Parathyroid adenoma (tissue), 2 donors: ENCODE data around the gene SIAH1.

Experiments
- H2AFZ ChIP-seq: fragments of 300-600 bp; sonication (generic); one replicate; pipeline ENCODE4 v1.7.0; 2017; ENCODE audit warnings: antibody characterized with exemption, mild to moderate bottlenecking
- H3K27ac ChIP-seq: fragments of 300-600 bp; sonication (generic); one replicate; pipeline ENCODE4 v1.7.0; 2017
- H3K27me3 ChIP-seq: fragments of 300-600 bp; sonication (generic); one replicate; pipeline ENCODE4 v1.7.0; 2017; ENCODE audit warnings: low read length; ENCODE audit not compliant: control insufficient read depth, insufficient read depth
- H3K36me3 ChIP-seq: fragments of 300-600 bp; sonication (generic); one replicate; pipeline ENCODE4 v1.7.0; 2017; ENCODE audit warnings: low read length; ENCODE audit not compliant: control insufficient read depth, insufficient read depth
- H3K4me1 ChIP-seq: fragments of 300-600 bp; sonication (generic); one replicate; pipeline ENCODE4 v1.7.0; 2017; ENCODE audit warnings: control low read depth
- H3K4me2 ChIP-seq: fragments of 300-600 bp; sonication (generic); one replicate; pipeline ENCODE4 v1.7.0; 2017; ENCODE audit warnings: low read length
- H3K4me3 ChIP-seq: fragments of 300-600 bp; sonication (generic); one replicate; pipeline ENCODE4 v1.7.0; 2017; ENCODE audit warnings: low read depth, low read length
- H3K79me2 ChIP-seq: fragments of 300-600 bp; sonication (generic); one replicate; pipeline ENCODE4 v1.7.0; 2017; ENCODE audit warnings: control low read depth
- H3K9ac ChIP-seq: fragments of 300-600 bp; sonication (generic); one replicate; pipeline ENCODE4 v1.7.0; 2017; ENCODE audit warnings: mild to moderate bottlenecking
- H3K9me3 ChIP-seq: fragments of 300-600 bp; sonication (generic); one replicate; pipeline ENCODE4 v1.7.0; 2017; ENCODE audit warnings: low read length; ENCODE audit not compliant: control insufficient read depth
- TF ChIP-seq, protein P1 (sequence below): fragments of 300-600 bp; sonication (generic); IDR thresholded peaks from one replicate; pipeline ENCODE4 v1.7.0; 2017; ENCODE audit warnings: antibody characterized with exemption, mild to moderate bottlenecking
- donor health status: primary hyperparathyroidism.

Gene SIAH1

DNA sequence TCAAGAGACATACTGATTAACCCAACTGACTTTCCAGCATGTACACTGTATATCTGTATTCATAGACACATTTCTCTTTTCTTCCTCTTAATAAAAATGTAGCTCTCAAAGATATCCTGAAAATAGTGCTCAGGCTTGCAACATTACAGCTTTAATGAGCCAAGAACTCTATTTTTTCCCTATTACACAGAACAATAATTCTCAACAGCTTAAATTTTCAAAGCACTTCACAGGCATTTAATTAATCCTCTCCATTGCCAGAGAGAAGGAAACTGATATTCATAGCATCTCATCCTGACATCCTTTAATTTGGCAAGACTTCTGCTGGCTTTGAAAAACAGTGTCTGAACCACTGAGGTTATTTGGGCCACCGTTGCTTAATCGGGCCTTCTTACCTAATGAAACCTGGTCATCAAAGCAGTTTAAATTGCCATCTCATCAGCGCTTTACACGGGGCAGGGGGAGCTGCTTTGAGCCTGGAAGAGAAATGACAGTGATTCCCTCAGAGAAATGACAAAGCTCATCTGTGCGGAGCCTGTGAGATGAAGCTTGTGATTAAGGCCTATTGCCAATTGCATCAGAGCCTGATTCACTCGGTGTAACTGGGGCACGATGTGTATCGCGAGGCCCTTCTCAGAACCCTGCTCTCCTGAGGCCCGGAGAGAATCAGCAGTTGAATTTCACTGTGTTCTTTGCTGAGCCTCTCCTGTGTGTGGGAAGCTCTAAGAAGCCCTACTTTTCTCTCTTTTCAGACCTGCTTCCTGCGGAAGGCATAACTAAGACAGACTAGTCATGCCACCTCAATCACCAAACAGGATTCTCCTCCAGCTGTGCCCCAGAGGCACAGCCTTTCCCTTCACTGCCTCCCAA is 8.5 kb upstream of the SIAH1 start:
- TF ChIP-seq, protein P1, sequence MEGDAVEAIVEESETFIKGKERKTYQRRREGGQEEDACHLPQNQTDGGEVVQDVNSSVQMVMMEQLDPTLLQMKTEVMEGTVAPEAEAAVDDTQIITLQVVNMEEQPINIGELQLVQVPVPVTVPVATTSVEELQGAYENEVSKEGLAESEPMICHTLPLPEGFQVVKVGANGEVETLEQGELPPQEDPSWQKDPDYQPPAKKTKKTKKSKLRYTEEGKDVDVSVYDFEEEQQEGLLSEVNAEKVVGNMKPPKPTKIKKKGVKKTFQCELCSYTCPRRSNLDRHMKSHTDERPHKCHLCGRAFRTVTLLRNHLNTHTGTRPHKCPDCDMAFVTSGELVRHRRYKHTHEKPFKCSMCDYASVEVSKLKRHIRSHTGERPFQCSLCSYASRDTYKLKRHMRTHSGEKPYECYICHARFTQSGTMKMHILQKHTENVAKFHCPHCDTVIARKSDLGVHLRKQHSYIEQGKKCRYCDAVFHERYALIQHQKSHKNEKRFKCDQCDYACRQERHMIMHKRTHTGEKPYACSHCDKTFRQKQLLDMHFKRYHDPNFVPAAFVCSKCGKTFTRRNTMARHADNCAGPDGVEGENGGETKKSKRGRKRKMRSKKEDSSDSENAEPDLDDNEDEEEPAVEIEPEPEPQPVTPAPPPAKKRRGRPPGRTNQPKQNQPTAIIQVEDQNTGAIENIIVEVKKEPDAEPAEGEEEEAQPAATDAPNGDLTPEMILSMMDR: no peak
- Histone ChIP-seq H3K27me3 (no peaks in the 10 kb centered on the region), H3K4me3 (no peak overlapping the region), H3K9me3 (no peaks in the 10 kb centered on the region), H3K4me2 (no peak overlapping the region), H3K4me1 (peaks cover 9% of the 10 kb centered on the region), H3K27ac (no peak overlapping the region), H2AFZ (peak overlapping the region; percentile 82), H3K79me2 (no peaks in the 10 kb centered on the region), H3K9ac (peak overlapping the region; percentile 19), H3K36me3 (no peaks in the 10 kb centered on the region)

DNA sequence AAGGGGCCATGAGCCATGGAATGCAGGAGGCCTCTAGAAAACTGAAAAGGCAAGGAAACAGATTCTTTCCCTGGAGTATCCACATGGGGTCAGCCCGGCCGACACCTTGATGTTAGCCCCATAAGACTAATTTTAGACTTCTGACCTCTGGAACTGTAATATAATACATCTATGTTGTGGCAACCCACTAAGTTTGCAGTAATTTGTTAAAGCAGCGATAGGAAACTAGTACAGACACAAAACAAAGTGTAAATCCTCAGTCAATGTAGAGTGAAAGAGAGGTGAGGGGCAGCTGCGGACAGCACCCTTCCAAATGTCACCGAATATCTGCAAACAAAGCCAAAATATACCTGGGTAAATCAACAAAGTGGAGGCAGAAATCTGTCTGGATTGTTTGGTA is 7.2 kb upstream of the SIAH1 start:
- no peaks in the 10 kb centered on the region for H3K27me3 ChIP-seq
- no peaks in the 10 kb centered on the region for H3K36me3 ChIP-seq
- peaks cover 9% of the 10 kb centered on the region for H3K4me1 ChIP-seq
- H3K4me3 ChIP-seq: no peak overlapping the region
- H3K9me3 ChIP-seq: no peaks in the 10 kb centered on the region
- H3K27ac ChIP-seq: no peak overlapping the region
- no peak overlapping the region for H2AFZ ChIP-seq
- TF ChIP-seq, protein P1: no peak
- H3K79me2 ChIP-seq: no peaks in the 10 kb centered on the region
- no peak overlapping the region for H3K9ac ChIP-seq
- no peak overlapping the region for H3K4me2 ChIP-seq

DNA sequence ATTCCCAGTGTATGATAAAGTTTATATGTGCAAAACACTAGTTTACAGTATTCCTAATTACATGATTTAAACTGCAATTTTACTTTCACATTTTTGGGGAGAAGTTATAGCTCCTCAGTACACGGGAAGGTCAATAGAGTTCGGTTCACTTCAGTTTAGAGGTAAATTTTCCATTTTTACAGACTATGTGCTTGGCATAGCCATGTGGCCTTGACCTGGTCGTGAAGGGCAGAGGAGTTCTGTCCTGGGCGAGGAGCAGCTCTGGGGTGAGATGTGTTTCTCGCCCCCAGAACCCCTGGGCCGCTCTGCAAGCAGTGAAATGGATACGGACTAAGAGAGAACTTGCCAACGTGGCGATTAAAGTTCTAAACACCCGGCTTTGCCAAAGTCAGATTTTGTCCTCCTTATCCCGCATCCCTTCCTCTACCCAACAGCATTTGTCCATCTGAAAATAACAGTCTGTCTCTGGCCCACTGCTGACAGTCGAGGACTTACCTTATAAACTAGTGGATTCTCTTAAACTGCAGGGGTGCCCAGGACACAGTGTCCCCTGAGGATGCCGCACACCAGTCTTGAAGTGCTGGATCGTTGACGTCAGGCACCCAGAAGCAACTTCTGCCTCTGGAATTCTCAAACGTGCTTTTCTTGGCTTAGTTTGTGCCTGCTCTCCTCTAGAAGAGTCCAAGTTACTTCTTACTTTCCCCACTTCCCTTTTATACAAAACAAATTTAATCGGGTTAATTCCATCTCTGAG is 1.5 kb upstream of the SIAH1 start:
- H2AFZ ChIP-seq: peak overlapping the region; percentile 59
- H3K9me3 ChIP-seq: no peaks in the 10 kb centered on the region
- TF ChIP-seq, protein P1: no peak
- no peak overlapping the region for H3K9ac ChIP-seq
- no peak overlapping the region for H3K4me3 ChIP-seq
- H3K36me3 ChIP-seq: no peaks in the 10 kb centered on the region
- peaks cover 9% of the 10 kb centered on the region for H3K79me2 ChIP-seq
- no peaks in the 10 kb centered on the region for H3K4me1 ChIP-seq
- no peak overlapping the region for H3K4me2 ChIP-seq
- no peaks in the 10 kb centered on the region for H3K27me3 ChIP-seq
- H3K27ac ChIP-seq: no peak overlapping the region

DNA sequence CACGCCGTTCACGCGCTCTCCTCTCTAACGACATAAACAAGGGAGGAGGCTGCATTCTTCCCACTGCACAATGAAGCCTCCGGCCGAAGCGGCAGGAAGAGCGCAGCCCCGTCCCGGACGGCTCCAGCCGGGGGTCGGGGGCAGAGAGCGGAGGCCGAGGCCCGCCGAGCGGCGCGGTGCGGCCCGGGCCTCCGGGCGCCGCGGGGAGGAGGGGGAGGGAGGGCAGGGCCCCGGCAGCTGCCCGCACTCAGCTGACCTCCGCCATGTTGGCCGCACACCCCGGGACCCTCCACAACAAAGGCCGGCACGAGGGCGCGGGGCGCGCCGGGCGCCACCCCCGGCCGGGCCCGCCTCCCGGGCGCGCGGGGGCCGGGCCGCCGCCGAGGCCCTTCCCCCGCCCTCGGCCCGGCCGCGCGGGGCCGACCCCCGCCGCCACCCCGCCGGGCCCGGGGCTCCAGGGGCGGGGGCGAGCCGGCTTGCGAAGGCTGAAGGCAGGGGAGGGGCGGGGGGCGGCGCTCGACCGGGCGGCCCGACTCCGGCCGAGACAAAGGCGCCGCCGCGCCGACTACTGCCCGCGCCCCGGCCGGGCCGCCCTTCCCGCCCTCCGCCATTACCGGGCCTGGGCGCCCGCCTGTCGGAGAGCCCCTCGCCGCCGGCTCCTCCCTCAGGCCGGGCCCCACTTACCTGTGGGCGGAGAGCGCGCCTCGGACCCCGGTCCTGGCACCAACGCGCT is 527 bp downstream of the SIAH1 start:
- TF ChIP-seq, protein P1: no peak
- Histone ChIP-seq H3K36me3 (no peaks in the 10 kb centered on the region), H3K27ac (peak overlapping the region; percentile 88), H3K4me1 (peaks cover 10% of the 10 kb centered on the region), H3K27me3 (no peaks in the 10 kb centered on the region), H3K9me3 (no peaks in the 10 kb centered on the region), H3K4me2 (peak overlapping the region; percentile 77), H3K9ac (peak overlapping the region; percentile 81), H3K4me3 (peak overlapping the region; percentile 82), H3K79me2 (peaks cover 28% of the 10 kb centered on the region), H2AFZ (peak overlapping the region; percentile 85)
